NCI-H2196 (cell line): ENCODE results near the gene ALPK1.

ENCODE experiments used
- DNase-seq: peaks from one replicate; lab custom pipeline; 2025; ENCODE audit not compliant: unreplicated experiment; lab: John Stamatoyannopoulos, UW

The ALPK1 gene

DNA sequence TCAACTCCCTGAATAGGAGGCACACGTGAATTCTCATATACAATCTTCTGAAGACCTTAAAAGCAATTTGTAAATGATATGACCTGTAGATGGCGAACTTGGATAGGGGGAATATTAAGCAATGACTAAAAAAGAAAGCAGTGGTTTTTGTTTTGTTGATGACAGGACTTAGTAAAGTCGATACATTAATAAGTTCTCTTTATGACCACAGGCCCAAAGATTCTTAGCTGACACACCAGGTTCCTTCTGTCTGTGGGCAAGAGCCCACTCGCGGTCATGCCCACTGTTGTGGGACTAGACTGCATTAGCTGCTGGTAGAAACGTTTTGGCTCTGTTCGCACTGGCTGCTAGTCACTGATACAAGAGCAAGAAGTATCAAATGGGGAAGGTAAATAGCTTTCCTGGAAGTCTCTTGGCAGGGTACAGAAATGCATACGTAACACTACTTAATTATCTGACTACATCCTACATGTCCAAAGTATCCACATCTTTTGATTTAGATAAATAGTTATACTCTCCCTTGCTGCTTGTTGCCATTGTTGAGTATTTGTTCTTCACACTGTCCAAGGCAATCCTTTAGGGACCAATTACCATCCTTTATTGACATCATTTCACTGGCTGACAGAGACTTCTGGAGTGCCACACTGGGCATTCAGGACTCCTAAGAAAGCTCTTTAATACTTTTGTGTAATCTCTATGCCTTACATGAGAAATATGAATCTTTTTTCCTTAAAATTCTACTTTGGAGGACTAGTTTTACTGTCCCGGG lies 31.0 kb downstream of the ALPK1 start:
- peak; percentile 32 for DNase-seq

GRCh38 chr4:112328734-112329130 lies 31.6 kb downstream of the ALPK1 start:
- no peak for DNase-seq

- no peak for DNase-seq
Measured at GRCh38 chr4:112329672-112330375, 32.7 kb downstream of the ALPK1 start.

GRCh38 chr4:112330921-112331320 lies 33.8 kb downstream of the ALPK1 start:
- no peak for DNase-seq

DNA sequence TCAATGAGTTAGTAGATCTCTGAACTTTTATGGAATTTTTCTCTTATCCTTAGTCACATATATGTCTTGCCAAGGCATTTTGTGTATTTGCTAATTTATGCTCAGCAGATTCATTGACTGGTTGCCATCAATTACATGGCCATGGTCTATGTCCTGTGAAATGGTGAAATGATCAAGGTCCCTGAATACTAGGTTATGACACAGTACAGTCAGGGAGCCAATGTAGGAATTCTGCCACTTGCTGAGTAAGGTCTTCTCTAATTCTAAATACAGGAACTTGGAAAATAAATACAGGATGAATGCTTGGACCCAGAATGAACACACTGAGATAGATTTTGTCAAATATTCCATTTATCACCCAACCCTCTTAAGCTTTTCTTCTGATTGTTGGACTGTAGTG lies 35.2 kb downstream of the ALPK1 start:
- no peak for DNase-seq

- DNase-seq, result no peak
Measured at GRCh38 chr4:112340023-112340422, 42.9 kb downstream of the ALPK1 start.

DNA sequence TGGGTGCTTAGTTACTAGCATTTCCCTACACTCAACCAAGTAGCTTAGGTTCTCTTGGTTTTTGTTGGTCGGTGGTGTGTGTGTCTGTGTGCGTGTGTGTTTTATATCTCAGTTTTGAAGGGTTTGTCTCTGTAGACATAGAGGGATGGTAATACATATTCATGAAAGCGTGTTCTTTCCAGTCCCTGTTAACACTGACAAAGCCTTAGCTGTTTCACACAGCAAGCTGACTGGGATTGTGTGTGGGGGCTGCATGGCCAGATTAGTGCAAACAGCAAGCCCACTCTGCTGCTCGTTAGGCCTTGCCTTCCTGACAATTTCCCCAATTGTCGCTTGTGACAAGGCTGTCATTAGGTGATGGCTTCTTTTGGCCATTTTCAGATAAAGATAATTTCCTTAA lies 43.9 kb downstream of the ALPK1 start:
- no peak for DNase-seq

DNA sequence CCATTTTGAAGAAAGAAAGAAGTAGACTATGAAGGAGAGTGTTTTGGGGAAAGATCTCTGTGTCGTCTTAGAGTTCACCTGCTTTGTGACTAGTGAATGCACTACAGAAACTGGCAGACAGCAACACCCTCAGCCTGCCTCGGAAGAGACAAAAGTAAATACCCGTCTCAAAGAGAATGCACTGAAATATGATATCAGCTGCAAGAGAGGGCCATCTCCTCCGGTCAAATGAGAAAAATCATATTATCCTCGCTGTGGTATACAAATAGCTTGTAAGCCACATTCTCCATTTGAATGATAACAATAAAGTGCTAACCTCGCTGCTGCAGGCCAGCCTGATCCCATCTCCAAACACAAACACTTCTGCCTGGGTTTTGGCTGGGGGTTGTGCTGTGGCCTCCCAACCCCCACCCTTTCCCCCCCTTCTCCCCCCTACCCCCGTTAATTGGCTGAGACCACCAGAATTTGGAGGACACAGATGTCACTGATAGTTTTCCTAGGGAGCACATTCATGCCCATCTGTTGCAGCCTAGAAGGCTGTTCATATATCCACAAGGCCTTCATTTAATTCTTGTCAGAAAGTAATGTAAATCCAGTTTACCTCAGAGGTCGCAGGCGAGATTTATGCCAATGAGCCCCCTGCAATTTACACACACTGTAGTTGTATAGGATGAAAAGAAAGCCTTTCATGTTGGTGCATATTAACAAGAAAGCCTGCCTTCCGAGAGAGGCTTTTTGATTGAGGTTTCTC lies 46.3 kb downstream of the ALPK1 start:
- no peak for DNase-seq

DNA sequence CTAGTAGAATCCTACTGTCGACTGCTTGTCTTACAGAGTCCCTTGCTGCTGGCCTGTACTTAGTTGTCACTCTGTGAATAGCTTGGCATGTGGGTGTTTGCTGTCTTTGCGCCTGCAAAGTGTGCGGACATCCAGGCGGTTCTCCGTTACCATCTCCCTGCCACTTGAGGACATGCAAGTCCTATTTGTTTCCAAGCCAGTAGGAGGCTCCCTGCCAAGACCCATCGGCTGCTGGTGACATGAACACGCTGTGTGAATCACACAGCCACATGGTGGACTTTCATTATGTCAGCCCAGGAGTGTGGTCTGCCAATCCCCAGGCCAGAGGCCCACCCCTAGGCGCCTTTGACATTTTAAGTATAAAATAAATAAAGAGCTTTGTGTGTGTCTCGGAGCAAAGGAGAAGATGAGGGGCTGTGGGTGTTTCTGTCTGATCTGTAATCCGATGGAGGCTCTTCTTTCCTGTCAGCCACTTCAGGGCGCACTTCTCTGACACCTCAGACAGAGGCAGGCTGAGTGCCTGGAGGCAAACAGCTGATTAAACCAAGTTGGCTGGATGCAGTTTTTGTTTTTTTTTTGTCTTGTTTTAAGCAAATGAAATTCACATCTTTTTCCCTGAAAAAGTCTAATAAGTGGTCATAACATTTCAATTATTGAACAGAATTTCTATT lies 51.5 kb downstream of the ALPK1 start:
- peak; percentile 55 for DNase-seq

- DNase-seq, result no peak
Measured at GRCh38 chr4:112352736-112353135, 55.6 kb downstream of the ALPK1 start.

- DNase-seq, result no peak
Measured at GRCh38 chr4:112355662-112356061, 58.5 kb downstream of the ALPK1 start.

- DNase-seq, result no peak
Measured at GRCh38 chr4:112357453-112357852, 60.3 kb downstream of the ALPK1 start.

DNA sequence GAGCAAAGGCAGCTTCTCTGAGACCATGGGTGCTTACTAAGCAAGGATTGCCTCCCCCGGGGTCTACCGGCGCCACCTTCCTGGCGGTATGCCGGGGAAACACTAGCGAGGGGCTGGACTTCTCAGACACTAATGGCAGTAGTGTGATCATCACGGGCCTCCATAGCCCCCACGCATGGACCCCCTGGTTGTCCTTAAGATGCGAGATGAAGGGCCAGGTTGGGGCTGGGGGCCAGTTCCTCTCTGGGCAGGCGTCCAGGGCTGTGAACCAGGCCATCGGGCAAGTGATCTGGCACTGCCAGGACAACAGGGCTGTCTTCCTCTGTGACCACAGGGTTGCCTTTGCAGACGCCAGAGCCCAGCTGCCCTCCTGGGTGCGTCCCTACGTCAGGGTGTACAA lies 60.7 kb downstream of the ALPK1 start:
- no peak for DNase-seq

DNA sequence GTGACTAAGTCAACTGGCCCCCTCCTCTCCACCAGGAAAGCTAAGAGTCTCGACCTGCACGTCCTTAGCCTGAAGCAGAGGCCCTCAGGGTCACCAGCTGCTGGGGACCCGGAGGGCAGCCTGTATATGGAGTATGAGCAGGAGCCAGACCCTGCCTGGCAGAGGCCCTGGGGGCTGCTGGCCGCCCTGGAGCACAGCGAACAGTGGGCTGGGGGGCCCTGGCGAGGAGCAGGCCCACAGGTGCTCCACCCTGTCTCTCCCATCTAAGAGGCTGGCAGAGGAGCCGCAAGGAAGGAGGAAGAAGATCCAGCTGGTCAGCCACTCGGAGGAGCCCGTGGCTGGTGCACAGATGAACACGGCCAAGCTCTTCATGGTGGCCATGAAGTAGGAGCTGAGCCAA lies 61.2 kb downstream of the ALPK1 start:
- no peak for DNase-seq

DNA sequence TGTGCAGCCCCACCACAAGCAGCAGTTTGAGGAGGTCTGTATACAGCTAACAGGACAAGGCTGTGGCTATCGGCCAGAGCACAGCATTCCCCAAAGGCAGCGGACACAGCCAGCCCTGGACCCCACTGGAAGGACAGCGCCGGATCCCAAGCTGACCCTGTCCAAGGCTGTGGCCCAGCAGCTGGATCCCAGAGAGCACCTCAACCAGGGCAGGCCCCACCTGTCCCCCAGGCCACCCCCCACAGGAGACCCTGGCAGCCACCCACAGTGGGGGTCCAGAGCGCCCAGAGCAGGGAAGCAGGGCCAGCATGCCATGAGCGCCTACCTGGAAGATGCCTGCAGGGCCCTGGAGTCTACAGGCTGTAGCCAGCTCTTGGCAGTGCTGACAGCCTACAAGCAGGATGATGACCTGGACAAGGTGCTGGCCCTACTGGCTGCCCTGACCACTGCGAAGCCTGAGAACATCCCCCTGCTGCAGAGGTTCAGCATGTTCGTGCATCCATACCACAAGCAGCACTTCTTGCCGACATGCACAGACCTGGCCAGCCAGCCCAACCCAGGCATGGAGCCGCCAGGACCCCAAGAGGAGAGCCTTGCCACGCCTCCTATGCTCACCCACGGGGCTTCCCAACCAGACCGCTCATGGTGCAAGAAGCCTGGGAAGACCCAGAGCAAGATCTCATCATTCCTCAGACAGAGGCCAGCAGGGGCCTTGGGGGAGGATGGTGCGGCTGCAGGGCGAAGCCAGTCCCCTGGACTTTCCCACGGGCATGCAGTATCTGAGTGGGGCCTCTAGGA lies 62.0 kb downstream of the ALPK1 start:
- no peak for DNase-seq

GRCh38 chr4:112361181-112361791 lies 64.1 kb downstream of the ALPK1 start:
- DNase-seq, result no peak

GRCh38 chr4:112370466-112370865 lies 73.3 kb downstream of the ALPK1 start:
- DNase-seq, result no peak

GRCh38 chr4:112371361-112371760 lies 74.2 kb downstream of the ALPK1 start:
- no peak for DNase-seq

GRCh38 chr4:112374850-112375249 lies 77.7 kb downstream of the ALPK1 start:
- DNase-seq, result no peak

GRCh38 chr4:112377171-112377570 lies 80.0 kb downstream of the ALPK1 start:
- DNase-seq, result no peak
